KMS-11 (cell line): ENCODE measurements around the gene ATP6AP1.

Experiments used
- H2AFZ ChIP-seq: fragments of 200-600 bp; sonication (generic); 2 replicates; pipeline ENCODE4 v1.6.1; 2016; ENCODE audit warnings: antibody characterized with exemption, mixed run types, low read depth
- H3K27ac ChIP-seq: fragments of 200-600 bp; sonication (generic); 2 replicates; pipeline ENCODE4 v1.6.1; 2016; ENCODE audit warnings: mild to moderate bottlenecking, mixed run types
- H3K27me3 ChIP-seq: fragments of 200-600 bp; sonication (generic); 2 replicates; pipeline ENCODE4 v1.6.1; 2017; ENCODE audit warnings: mild to moderate bottlenecking, low read depth, mixed run types, moderate library complexity; ENCODE audit not compliant: insufficient read depth
- H3K36me3 ChIP-seq: fragments of 200-600 bp; sonication (generic); 2 replicates; pipeline ENCODE4 v1.6.1; 2017; ENCODE audit warnings: mild to moderate bottlenecking, mixed run types; ENCODE audit not compliant: insufficient read depth
- H3K4me1 ChIP-seq: fragments of 200-600 bp; sonication (generic); 2 replicates; pipeline ENCODE4 v1.6.1; 2016; ENCODE audit warnings: mild to moderate bottlenecking, low read depth, mixed run types; ENCODE audit not compliant: poor library complexity, severe bottlenecking
- H3K4me2 ChIP-seq: fragments of 200-600 bp; sonication (generic); 2 replicates; pipeline ENCODE4 v1.7.0; 2016; ENCODE audit warnings: mild to moderate bottlenecking, mixed run types
- H3K4me3 ChIP-seq: fragments of 200-600 bp; sonication (generic); IDR thresholded peaks from 2 replicates; pipeline ENCODE4 v1.6.1; 2017; ENCODE audit warnings: low read depth, low read length, mixed read lengths; ENCODE audit not compliant: insufficient read depth
- H3K79me2 ChIP-seq: fragments of 200-600 bp; sonication (generic); 2 replicates; pipeline ENCODE4 v1.6.1; 2016; ENCODE audit warnings: low read depth, mixed run types; ENCODE audit not compliant: insufficient read depth
- H3K9ac ChIP-seq: fragments of 200-600 bp; sonication (generic); 2 replicates; pipeline ENCODE4 v1.6.1; 2016; ENCODE audit warnings: mild to moderate bottlenecking, mixed run types
- H4K20me1 ChIP-seq: fragments of 200-600 bp; sonication (generic); 2 replicates; pipeline ENCODE4 v1.6.1; 2016; ENCODE audit warnings: mild to moderate bottlenecking, mixed run types; ENCODE audit not compliant: insufficient read depth
- CTCF ChIP-seq: fragments of 200-600 bp; sonication (generic); conservative IDR thresholded peaks from 2 replicates; pipeline ENCODE4 v1.6.1; 2017; ENCODE audit warnings: low read depth, mild to moderate bottlenecking, antibody characterized with exemption, low read length, moderate library complexity, mixed read lengths

The ATP6AP1 gene

GRCh38 chrX:154402622-154403127 is 25.8 kb upstream of the ATP6AP1 start:
- Histone ChIP-seq H3K79me2 (peaks cover 21% of the 10 kb centered on the region), H3K4me3 (no peak overlapping the region), H2AFZ (no peak overlapping the region), H4K20me1 (no peaks in the 10 kb centered on the region), H3K9ac (no peak overlapping the region), H3K27ac (peak overlapping the region; percentile 99; the same call in 1 of the 2 replicates), H3K36me3 (0 out of 2 replicates have a peak, but pooled peaks cover 7% of the 10 kb centered on the region), H3K4me1 (no peaks in the 10 kb centered on the region), H3K4me2 (no peak overlapping the region), H3K27me3 (no peaks in the 10 kb centered on the region)
- no peak for TF ChIP-seq CTCF

DNA sequence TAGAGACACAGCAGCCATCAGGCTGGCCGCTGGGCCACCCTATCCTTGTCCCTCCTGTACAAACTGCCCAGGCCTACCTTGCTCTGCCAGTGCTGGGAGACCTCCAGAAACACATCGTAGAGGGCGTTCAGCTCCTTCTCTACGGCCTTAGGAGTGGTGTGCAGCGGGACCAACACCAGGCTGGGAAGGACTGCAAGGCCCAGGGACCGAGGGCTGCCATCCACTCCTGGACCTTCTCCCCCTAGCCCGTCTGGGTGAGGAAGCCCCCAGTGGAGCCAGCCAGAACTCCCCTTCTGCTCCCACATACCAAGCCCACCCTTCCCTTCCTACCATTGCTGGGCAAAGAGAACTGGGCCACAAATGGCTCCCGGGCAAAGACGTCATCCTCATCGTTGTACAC is 25.3 kb upstream of the ATP6AP1 start:
- H3K4me3 ChIP-seq, result no peak overlapping the region
- no peak overlapping the region for H3K4me2 ChIP-seq
- H3K27me3 ChIP-seq, result no peaks in the 10 kb centered on the region
- no peaks in the 10 kb centered on the region for H4K20me1 ChIP-seq
- no peak overlapping the region for H3K27ac ChIP-seq
- H3K36me3 ChIP-seq, result 0 out of 2 replicates have a peak, but pooled peaks cover 7% of the 10 kb centered on the region
- peaks cover 21% of the 10 kb centered on the region for H3K79me2 ChIP-seq
- no peak overlapping the region for H2AFZ ChIP-seq
- H3K9ac ChIP-seq, result no peak overlapping the region
- no peaks in the 10 kb centered on the region for H3K4me1 ChIP-seq
- no peak for TF ChIP-seq CTCF

DNA sequence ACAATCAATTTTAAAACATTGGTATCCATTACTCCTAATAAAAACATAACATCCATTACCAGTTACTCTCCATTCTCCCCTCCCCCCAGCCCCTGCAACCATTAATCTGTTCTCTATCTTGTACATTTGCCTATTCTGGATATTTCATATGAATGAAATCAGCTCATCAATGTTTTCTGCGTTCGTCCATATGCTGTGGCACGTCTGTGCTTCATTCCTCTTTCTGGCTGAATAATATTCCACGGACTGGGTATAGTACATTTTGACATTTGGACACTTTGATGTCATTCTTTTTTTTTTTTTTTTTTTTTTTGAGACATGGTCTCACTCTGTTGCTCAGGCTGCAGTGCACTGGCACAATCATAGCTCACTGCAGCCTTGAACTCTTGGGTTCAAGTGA is 24.6 kb upstream of the ATP6AP1 start:
- Histone ChIP-seq H3K4me1 (no peaks in the 10 kb centered on the region), H3K4me3 (no peak overlapping the region), H3K27me3 (no peaks in the 10 kb centered on the region), H4K20me1 (no peaks in the 10 kb centered on the region), H3K4me2 (no peak overlapping the region), H3K79me2 (peaks cover 14% of the 10 kb centered on the region), H3K27ac (no peak overlapping the region), H2AFZ (no peak overlapping the region), H3K36me3 (0 out of 2 replicates have a peak, but pooled peaks cover 6% of the 10 kb centered on the region), H3K9ac (no peak overlapping the region)
- no peak for TF ChIP-seq CTCF

DNA sequence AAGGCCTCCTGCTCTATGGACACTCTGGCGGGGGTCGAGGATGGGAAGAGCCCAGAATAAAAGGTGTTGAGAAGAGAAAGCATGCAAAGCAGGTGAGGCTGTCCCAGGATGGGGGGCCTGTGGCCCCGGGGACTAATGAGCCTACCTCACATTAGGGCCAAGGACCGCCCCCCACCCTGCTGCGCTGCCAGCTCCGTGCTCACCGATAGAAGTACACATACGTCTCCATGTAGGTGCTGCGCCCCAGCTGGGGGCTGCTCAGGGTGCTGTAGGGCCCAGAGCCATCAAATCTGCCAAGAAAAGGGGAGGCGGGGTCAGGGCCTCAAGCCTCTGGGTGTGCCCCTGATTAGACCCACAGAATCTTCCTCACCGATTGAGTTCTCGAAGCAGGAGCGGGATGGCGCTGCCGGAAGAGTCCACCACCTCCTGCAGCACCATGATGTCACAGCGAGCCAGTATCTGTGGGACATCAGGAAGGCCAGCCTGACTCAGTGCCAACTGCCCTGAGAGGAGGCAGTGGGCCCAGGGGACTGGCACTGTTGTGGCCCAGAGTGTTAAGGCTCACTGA is 23.8 kb upstream of the ATP6AP1 start:
- H3K27me3 ChIP-seq, result no peaks in the 10 kb centered on the region
- H2AFZ ChIP-seq, result no peak overlapping the region
- no peak for TF ChIP-seq CTCF
- H3K4me2 ChIP-seq, result no peak overlapping the region
- no peaks in the 10 kb centered on the region for H3K36me3 ChIP-seq
- no peak overlapping the region for H3K9ac ChIP-seq
- H3K4me3 ChIP-seq, result no peak overlapping the region
- H4K20me1 ChIP-seq, result no peaks in the 10 kb centered on the region
- H3K79me2 ChIP-seq, result peaks cover 6% of the 10 kb centered on the region
- no peaks in the 10 kb centered on the region for H3K4me1 ChIP-seq
- H3K27ac ChIP-seq, result no peak overlapping the region
